ENCODE data around the gene ZNF804B. TPM values are rescaled to one million over a fixed set of nuclear protein-coding genes. Genes with fewer than 3 reads are reported as not detected.

The ZNF804B gene
- total RNA-seq, 1 experiment from 2014 or later: not detected

- BruUV-seq (replicated peaks): no TSS peak
- no peak overlapping the region for H3K4me3 ChIP-seq (ENCODE audit: low read depth, low read length, poor library complexity, severe bottlenecking)
- intact Hi-C loops (cut with micrococcal nuclease; ENCODE audit: unreplicated experiment): no loop called here
- TF ChIP-seq EZH2 (IDR thresholded peaks at IDR 0.05; ENCODE audit: borderline replicate concordance, low read depth, low read length, poor library complexity, severe bottlenecking) (no peak), CTCF (conservative IDR thresholded peaks at IDR 0.05; ENCODE audit: low read depth, low read length) (no peak)
- ChIA-PET CTCF (no interaction called here), POLR2A (ENCODE audit: low non-redundant PET) (no interaction called here)
- H3K27ac ChIP-seq (ENCODE audit: low read depth, low read length, poor library complexity, severe bottlenecking): no peak overlapping the region
- H3K36me3 ChIP-seq (ENCODE audit: insufficient read depth, low read length, poor library complexity, severe bottlenecking): no peaks in the 10 kb centered on the region
- H3K4me1 ChIP-seq (ENCODE audit: insufficient read depth, low read length, poor library complexity, severe bottlenecking): no peaks in the 10 kb centered on the region
- no peaks in the 10 kb centered on the region for H3K27me3 ChIP-seq (replicated peaks; ENCODE audit: insufficient read depth, low read depth, low read length, poor library complexity)
- no peaks in the 10 kb centered on the region for H3K9me3 ChIP-seq (ENCODE audit: low read depth, low read length, poor library complexity, severe bottlenecking)
- no peak for DNase-seq (ENCODE audit: low spot score)
Observed at GRCh38 chr7:89123871-89124270, 364.4 kb downstream of the ZNF804B start.

GRCh38 chr7:89129600-89130375 lies 370.3 kb downstream of the ZNF804B start:
- Histone ChIP-seq H3K4me3 (ENCODE audit: low read depth, low read length, poor library complexity, severe bottlenecking) (no peak overlapping the region), H3K4me1 (ENCODE audit: insufficient read depth, low read length, poor library complexity, severe bottlenecking) (no peaks in the 10 kb centered on the region), H3K9me3 (ENCODE audit: low read depth, low read length, poor library complexity, severe bottlenecking) (no peaks in the 10 kb centered on the region), H3K36me3 (ENCODE audit: insufficient read depth, low read length, poor library complexity, severe bottlenecking) (no peaks in the 10 kb centered on the region), H3K27ac (ENCODE audit: low read depth, low read length, poor library complexity, severe bottlenecking) (no peak overlapping the region), H3K27me3 (replicated peaks; ENCODE audit: insufficient read depth, low read depth, low read length, poor library complexity) (no peaks in the 10 kb centered on the region)
- no peak for DNase-seq (ENCODE audit: low spot score)
- ChIA-PET CTCF (no interaction called here), POLR2A (ENCODE audit: low non-redundant PET) (no interaction called here)
- no TSS peak for BruUV-seq (replicated peaks)
- intact Hi-C loops (cut with micrococcal nuclease; ENCODE audit: unreplicated experiment): no loop called here
- no peak for TF ChIP-seq CTCF (conservative IDR thresholded peaks at IDR 0.05; ENCODE audit: low read depth, low read length)
- no peak for TF ChIP-seq EZH2 (IDR thresholded peaks at IDR 0.05; ENCODE audit: borderline replicate concordance, low read depth, low read length, poor library complexity, severe bottlenecking)

- ChIA-PET CTCF (no interaction called here), POLR2A (ENCODE audit: low non-redundant PET) (no interaction called here)
- Histone ChIP-seq H3K4me1 (ENCODE audit: insufficient read depth, low read length, poor library complexity, severe bottlenecking) (no peaks in the 10 kb centered on the region), H3K36me3 (ENCODE audit: insufficient read depth, low read length, poor library complexity, severe bottlenecking) (no peaks in the 10 kb centered on the region), H3K4me3 (ENCODE audit: low read depth, low read length, poor library complexity, severe bottlenecking) (no peak overlapping the region), H3K9me3 (ENCODE audit: low read depth, low read length, poor library complexity, severe bottlenecking) (no peaks in the 10 kb centered on the region), H3K27me3 (replicated peaks; ENCODE audit: insufficient read depth, low read depth, low read length, poor library complexity) (no peaks in the 10 kb centered on the region), H3K27ac (ENCODE audit: low read depth, low read length, poor library complexity, severe bottlenecking) (no peak overlapping the region)
- DNase-seq (ENCODE audit: low spot score): no peak
- BruUV-seq (replicated peaks): no TSS peak
- intact Hi-C loops (cut with micrococcal nuclease; ENCODE audit: unreplicated experiment): no loop called here
- TF ChIP-seq EZH2 (IDR thresholded peaks at IDR 0.05; ENCODE audit: borderline replicate concordance, low read depth, low read length, poor library complexity, severe bottlenecking) (no peak), CTCF (conservative IDR thresholded peaks at IDR 0.05; ENCODE audit: low read depth, low read length) (no peak)
Observed at GRCh38 chr7:89133357-89133756, 373.9 kb downstream of the ZNF804B start.
